ENCODE measurements around the gene LARP4B. TPM values are rescaled to one million over a fixed set of nuclear protein-coding genes. Genes with fewer than 3 reads are reported as not detected.

The LARP4B gene
- total and polyA plus RNA-seq, 2 of the 13 experiments (the other 11 are each of a cell fraction or from before 2014, with no cell fraction given): 19.5 to 30.2 TPM

DNA sequence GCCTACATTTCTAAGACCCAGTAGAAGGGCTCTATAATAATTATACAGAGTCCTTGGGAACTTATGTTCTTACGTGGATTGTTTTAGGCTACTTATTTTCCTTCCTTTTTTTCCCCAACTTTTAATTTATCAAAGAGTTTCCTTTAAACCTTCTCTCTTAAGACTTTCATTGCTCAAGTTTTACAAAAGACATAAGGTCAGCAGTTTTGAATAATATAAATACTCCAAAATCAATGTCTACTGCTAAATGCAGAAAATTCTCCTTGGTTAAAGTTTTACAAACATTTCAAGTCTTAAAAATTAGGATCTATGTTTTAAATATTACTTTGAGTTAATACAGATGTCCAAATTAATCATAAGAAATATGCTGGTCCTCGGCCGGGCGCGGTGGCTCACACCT is 97.0 kb downstream of the LARP4B start:
- Histone ChIP-seq H3K4me2 (ENCODE audit: low read depth, low read length) (no peak overlapping the region), H3K4me3 (replicated peaks in 1 of 3; ENCODE audit: insufficient read depth in 1 of 3, low read depth in 2 of 3, low read length in 3 of 3) (no peak overlapping the region), H2AFZ (ENCODE audit: low read length) (no peak overlapping the region), H3K4me1 (ENCODE audit: insufficient read depth, low read length) (no peaks in the 10 kb centered on the region), H3K9ac (ENCODE audit: insufficient read depth, low read depth, low read length) (no peak overlapping the region), H3K27me3 (ENCODE audit: control insufficient read depth in 1 of 2, insufficient read depth in 2 of 2, low read length in 2 of 2) (no peaks in the 10 kb centered on the region), H3K27ac (ENCODE audit: extremely low read length, insufficient read depth, low read length) (no peak overlapping the region), H3K79me2 (ENCODE audit: insufficient read depth, low read length) (peaks cover 2% of the 10 kb centered on the region), H3K36me3 (replicated peaks in 1 of 2; ENCODE audit: control insufficient read depth in 1 of 2, insufficient read depth in 2 of 2, low read length in 2 of 2) (peaks cover 19 to 78% of the 10 kb centered on the region in 2 experiments), H4K20me1 (ENCODE audit: insufficient read depth, low read length) (0 out of 2 replicates have a peak, but pooled peaks cover 2% of the 10 kb centered on the region), H3K9me3 (ENCODE audit: low read length) (no peaks in the 10 kb centered on the region)
- ATAC-seq (no peak), DNase-seq (ENCODE audit: low spot score) (no peak), FAIRE-seq (no peak)
- in situ Hi-C loops (cut with HindIII; ENCODE audit: extremely low pct_ligation_motif_present, low pct_unique_long_range_greater_than_20kb): no loop called here
- no peak for TF ChIP-seq RXRB (CRISPR knock-in tag; IDR thresholded peaks at IDR 0.05; ENCODE audit: borderline replicate concordance)
- peak; percentile 33 to 69; a peak in 2 of 4 replicates for TF ChIP-seq MAFK (conservative IDR thresholded peaks at IDR 0.05 in 1 of 2, IDR thresholded peaks at IDR 0.05 in 1 of 2; ENCODE audit: low read length in 2 of 2)
- peak; percentile 26; the same call in 1 of the 2 replicates for TF ChIP-seq MAFF (IDR thresholded peaks at IDR 0.05; ENCODE audit: low read depth, low read length)
- CTCF ChIA-PET (ENCODE audit: low intra/inter-chr PET ratio, low total read pairs): no interaction called here
- POLR2A ChIA-PET: no interaction called here
- BruUV-seq (replicated peaks): no TSS peak
- over 99% methylated on average over 5 of the region's 5 CpGs for WGBS (ENCODE audit: low lambda C conversion rate)
- intact Hi-C loops (cut with micrococcal nuclease; ENCODE audit: unreplicated experiment): no loop called here

DNA sequence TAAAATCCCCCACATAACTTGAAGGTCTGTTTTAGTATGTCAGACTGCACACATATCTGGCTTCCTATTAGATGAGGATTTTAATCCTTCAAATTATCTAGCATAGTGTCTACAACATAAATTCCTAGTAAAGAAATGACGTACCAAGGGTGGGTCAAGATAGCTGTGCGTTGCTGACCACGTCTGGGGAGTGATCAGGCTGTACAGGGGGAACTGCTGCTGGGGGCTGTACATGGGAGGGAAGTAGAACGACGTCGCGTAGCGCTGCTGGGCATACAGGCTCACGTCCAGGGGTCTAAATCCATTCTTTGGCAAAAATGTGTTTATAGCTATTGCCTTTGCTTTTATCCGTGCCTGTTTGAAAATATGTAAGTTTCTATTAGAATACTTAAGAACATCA is 102.3 kb downstream of the LARP4B start:
- H3K4me2 ChIP-seq (ENCODE audit: low read depth, low read length): no peak overlapping the region
- no peak for ATAC-seq
- POLR2A ChIA-PET: no interaction called here
- no peaks in the 10 kb centered on the region for H3K79me2 ChIP-seq (ENCODE audit: insufficient read depth, low read length)
- in situ Hi-C loops (cut with HindIII; ENCODE audit: extremely low pct_ligation_motif_present, low pct_unique_long_range_greater_than_20kb): no loop called here
- no peaks in the 10 kb centered on the region for H3K9me3 ChIP-seq (ENCODE audit: low read length)
- CTCF ChIA-PET (ENCODE audit: low intra/inter-chr PET ratio, low total read pairs): no interaction called here
- no peak overlapping the region for H2AFZ ChIP-seq (ENCODE audit: low read length)
- H3K27ac ChIP-seq (ENCODE audit: extremely low read length, insufficient read depth, low read length): no peak overlapping the region
- H3K9ac ChIP-seq (ENCODE audit: insufficient read depth, low read depth, low read length): no peak overlapping the region
- FAIRE-seq: no peak
- no peak for TF ChIP-seq MED8 (CRISPR knock-in tag; IDR thresholded peaks at IDR 0.05; ENCODE audit: insufficient replicate concordance)
- TF ChIP-seq ADNP (CRISPR knock-in tag; IDR thresholded peaks at IDR 0.05): no peak
- no peak for TF ChIP-seq SYNCRIP (IDR thresholded peaks at IDR 0.05; ENCODE audit: insufficient read depth, low read depth, low read length)
- TF ChIP-seq, protein P1, sequence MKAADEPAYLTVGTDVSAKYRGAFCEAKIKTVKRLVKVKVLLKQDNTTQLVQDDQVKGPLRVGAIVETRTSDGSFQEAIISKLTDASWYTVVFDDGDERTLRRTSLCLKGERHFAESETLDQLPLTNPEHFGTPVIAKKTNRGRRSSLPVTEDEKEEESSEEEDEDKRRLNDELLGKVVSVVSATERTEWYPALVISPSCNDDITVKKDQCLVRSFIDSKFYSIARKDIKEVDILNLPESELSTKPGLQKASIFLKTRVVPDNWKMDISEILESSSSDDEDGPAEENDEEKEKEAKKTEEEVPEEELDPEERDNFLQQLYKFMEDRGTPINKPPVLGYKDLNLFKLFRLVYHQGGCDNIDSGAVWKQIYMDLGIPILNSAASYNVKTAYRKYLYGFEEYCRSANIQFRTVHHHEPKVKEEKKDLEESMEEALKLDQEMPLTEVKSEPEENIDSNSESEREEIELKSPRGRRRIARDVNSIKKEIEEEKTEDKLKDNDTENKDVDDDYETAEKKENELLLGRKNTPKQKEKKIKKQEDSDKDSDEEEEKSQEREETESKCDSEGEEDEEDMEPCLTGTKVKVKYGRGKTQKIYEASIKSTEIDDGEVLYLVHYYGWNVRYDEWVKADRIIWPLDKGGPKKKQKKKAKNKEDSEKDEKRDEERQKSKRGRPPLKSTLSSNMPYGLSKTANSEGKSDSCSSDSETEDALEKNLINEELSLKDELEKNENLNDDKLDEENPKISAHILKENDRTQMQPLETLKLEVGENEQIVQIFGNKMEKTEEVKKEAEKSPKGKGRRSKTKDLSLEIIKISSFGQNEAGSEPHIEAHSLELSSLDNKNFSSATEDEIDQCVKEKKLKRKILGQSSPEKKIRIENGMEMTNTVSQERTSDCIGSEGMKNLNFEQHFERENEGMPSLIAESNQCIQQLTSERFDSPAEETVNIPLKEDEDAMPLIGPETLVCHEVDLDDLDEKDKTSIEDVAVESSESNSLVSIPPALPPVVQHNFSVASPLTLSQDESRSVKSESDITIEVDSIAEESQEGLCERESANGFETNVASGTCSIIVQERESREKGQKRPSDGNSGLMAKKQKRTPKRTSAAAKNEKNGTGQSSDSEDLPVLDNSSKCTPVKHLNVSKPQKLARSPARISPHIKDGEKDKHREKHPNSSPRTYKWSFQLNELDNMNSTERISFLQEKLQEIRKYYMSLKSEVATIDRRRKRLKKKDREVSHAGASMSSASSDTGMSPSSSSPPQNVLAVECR (CRISPR knock-in tag; IDR thresholded peaks at IDR 0.05; ENCODE audit: borderline replicate concordance): no peak
- TF ChIP-seq, protein P2, sequence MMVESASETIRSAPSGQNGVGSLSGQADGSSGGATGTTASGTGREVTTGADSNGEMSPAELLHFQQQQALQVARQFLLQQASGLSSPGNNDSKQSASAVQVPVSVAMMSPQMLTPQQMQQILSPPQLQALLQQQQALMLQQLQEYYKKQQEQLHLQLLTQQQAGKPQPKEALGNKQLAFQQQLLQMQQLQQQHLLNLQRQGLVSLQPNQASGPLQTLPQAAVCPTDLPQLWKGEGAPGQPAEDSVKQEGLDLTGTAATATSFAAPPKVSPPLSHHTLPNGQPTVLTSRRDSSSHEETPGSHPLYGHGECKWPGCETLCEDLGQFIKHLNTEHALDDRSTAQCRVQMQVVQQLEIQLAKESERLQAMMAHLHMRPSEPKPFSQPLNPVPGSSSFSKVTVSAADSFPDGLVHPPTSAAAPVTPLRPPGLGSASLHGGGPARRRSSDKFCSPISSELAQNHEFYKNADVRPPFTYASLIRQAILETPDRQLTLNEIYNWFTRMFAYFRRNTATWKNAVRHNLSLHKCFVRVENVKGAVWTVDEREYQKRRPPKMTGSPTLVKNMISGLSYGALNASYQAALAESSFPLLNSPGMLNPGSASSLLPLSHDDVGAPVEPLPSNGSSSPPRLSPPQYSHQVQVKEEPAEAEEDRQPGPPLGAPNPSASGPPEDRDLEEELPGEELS (CRISPR knock-in tag; IDR thresholded peaks at IDR 0.05): no peak
- TF ChIP-seq SP2 (CRISPR knock-in tag; IDR thresholded peaks at IDR 0.05): no peak
- TF ChIP-seq ISL2 (CRISPR knock-in tag; IDR thresholded peaks at IDR 0.05): no peak
- no peak for TF ChIP-seq CEBPB (IDR thresholded peaks at IDR 0.05; ENCODE audit: borderline replicate concordance, low read depth, low read length)
- H3K27me3 ChIP-seq (ENCODE audit: control insufficient read depth in 1 of 2, insufficient read depth in 2 of 2, low read length in 2 of 2): no peaks in the 10 kb centered on the region
- no peaks in the 10 kb centered on the region for H3K4me1 ChIP-seq (ENCODE audit: insufficient read depth, low read length)
- 97% methylated on average over 10 of the region's 10 CpGs for WGBS (ENCODE audit: low lambda C conversion rate)
- no peak for DNase-seq (ENCODE audit: low spot score)
- H4K20me1 ChIP-seq (ENCODE audit: insufficient read depth, low read length): 0 out of 2 replicates have a peak, but pooled peaks cover 2% of the 10 kb centered on the region
- H3K36me3 ChIP-seq (replicated peaks in 1 of 2; ENCODE audit: control insufficient read depth in 1 of 2, insufficient read depth in 2 of 2, low read length in 2 of 2): peaks cover 28 to 86% of the 10 kb centered on the region in 2 experiments
- BruUV-seq (replicated peaks): no TSS peak
- no peak overlapping the region for H3K4me3 ChIP-seq (replicated peaks in 1 of 3; ENCODE audit: insufficient read depth in 1 of 3, low read depth in 2 of 3, low read length in 3 of 3)
- intact Hi-C loops (cut with micrococcal nuclease; ENCODE audit: unreplicated experiment): no loop called here
